Measurements from ENCODE around the gene ATP11B. TPM values are rescaled to one million over a fixed set of nuclear protein-coding genes. Genes with fewer than 3 reads are reported as not detected.

Gene ATP11B
- polyA plus RNA-seq, 4 donors: 7.0 to 41.3 (median 13.4) TPM

GRCh38 chr3:182768413-182768812 lies 24.9 kb upstream of the ATP11B start:
- H3K27me3 ChIP-seq (ENCODE audit: control insufficient read depth in 3 of 3, insufficient read depth in 3 of 3, low read length in 3 of 3): no peaks in the 10 kb centered on the region
- H3K36me3 ChIP-seq (ENCODE audit: control insufficient read depth in 3 of 3, insufficient read depth in 2 of 3, low read depth in 1 of 3, low read length in 3 of 3): no peaks in the 10 kb centered on the region
- H3K9me3 ChIP-seq (ENCODE audit: control insufficient read depth in 2 of 2, insufficient read depth in 1 of 2, low read depth in 1 of 2, low read length in 1 of 2): no peaks in the 10 kb centered on the region
- H3K4me3 ChIP-seq (ENCODE audit: low read depth in 1 of 3, low read length in 3 of 3): no peak overlapping the region
- 78 to 86% (median 82%) methylated on average over 1 of the region's 1 CpG for WGBS, 3 donors
- FAIRE-seq: no peak
- H3K27ac ChIP-seq (ENCODE audit: low read depth in 1 of 3, low read length in 2 of 3): no peak overlapping the region
- DNase-seq: no peak
- no peaks in the 10 kb centered on the region for H3K4me1 ChIP-seq (ENCODE audit: control insufficient read depth in 3 of 3, insufficient read depth in 2 of 3, low read depth in 1 of 3, low read length in 2 of 3)

- WGBS, 3 donors: 65 to 73% (median 66%) methylated on average over 2 of the region's 2 CpGs
- Histone ChIP-seq H3K4me1 (ENCODE audit: control insufficient read depth in 3 of 3, insufficient read depth in 2 of 3, low read depth in 1 of 3, low read length in 2 of 3) (no peaks in the 10 kb centered on the region), H3K9me3 (ENCODE audit: control insufficient read depth in 2 of 2, insufficient read depth in 1 of 2, low read depth in 1 of 2, low read length in 1 of 2) (no peaks in the 10 kb centered on the region), H3K36me3 (ENCODE audit: control insufficient read depth in 3 of 3, insufficient read depth in 2 of 3, low read depth in 1 of 3, low read length in 3 of 3) (no peaks in the 10 kb centered on the region), H3K27ac (ENCODE audit: low read depth in 1 of 3, low read length in 2 of 3) (no peak overlapping the region), H3K4me3 (ENCODE audit: low read depth in 1 of 3, low read length in 3 of 3) (no peak overlapping the region), H3K27me3 (ENCODE audit: control insufficient read depth in 3 of 3, insufficient read depth in 3 of 3, low read length in 3 of 3) (no peaks in the 10 kb centered on the region)
- no peak for DNase-seq
- FAIRE-seq: no peak
Measured at GRCh38 chr3:182769673-182770072, 23.6 kb upstream of the ATP11B start.

GRCh38 chr3:182782149-182782548 lies 11.2 kb upstream of the ATP11B start:
- peaks cover 0 to 3% (median 0%) of the 10 kb centered on the region in 3 donors for H3K27me3 ChIP-seq (ENCODE audit: control insufficient read depth in 3 of 3, insufficient read depth in 3 of 3, low read length in 3 of 3)
- no peak for FAIRE-seq
- H3K36me3 ChIP-seq (ENCODE audit: control insufficient read depth in 3 of 3, insufficient read depth in 2 of 3, low read depth in 1 of 3, low read length in 3 of 3): no peaks in the 10 kb centered on the region
- no peak overlapping the region for H3K4me3 ChIP-seq (ENCODE audit: low read depth in 1 of 3, low read length in 3 of 3)
- H3K4me1 ChIP-seq (ENCODE audit: control insufficient read depth in 3 of 3, insufficient read depth in 2 of 3, low read depth in 1 of 3, low read length in 2 of 3): no peaks in the 10 kb centered on the region
- DNase-seq: no peak
- WGBS, 3 donors: 69 to 82% (median 71%) methylated on average over 1 of the region's 1 CpG
- no peak overlapping the region for H3K27ac ChIP-seq (ENCODE audit: low read depth in 1 of 3, low read length in 2 of 3)
- peaks cover 0 to 5% of the 10 kb centered on the region in 2 donors for H3K9me3 ChIP-seq (ENCODE audit: control insufficient read depth in 2 of 2, insufficient read depth in 1 of 2, low read depth in 1 of 2, low read length in 1 of 2)

- DNase-seq (no peak), FAIRE-seq (no peak)
- Histone ChIP-seq H3K4me1 (ENCODE audit: control insufficient read depth in 3 of 3, insufficient read depth in 2 of 3, low read depth in 1 of 3, low read length in 2 of 3) (no peaks in the 10 kb centered on the region), H3K27me3 (ENCODE audit: control insufficient read depth in 3 of 3, insufficient read depth in 3 of 3, low read length in 3 of 3) (peaks cover 0 to 3% (median 0%) of the 10 kb centered on the region in 3 donors), H3K4me3 (ENCODE audit: low read depth in 1 of 3, low read length in 3 of 3) (no peak overlapping the region), H3K36me3 (ENCODE audit: control insufficient read depth in 3 of 3, insufficient read depth in 2 of 3, low read depth in 1 of 3, low read length in 3 of 3) (no peaks in the 10 kb centered on the region), H3K9me3 (ENCODE audit: control insufficient read depth in 2 of 2, insufficient read depth in 1 of 2, low read depth in 1 of 2, low read length in 1 of 2) (no peaks in the 10 kb centered on the region), H3K27ac (ENCODE audit: low read depth in 1 of 3, low read length in 2 of 3) (no peak overlapping the region)
- WGBS, 3 donors: 91 to 94% (median 93%) methylated on average over 1 of the region's 1 CpG
Measured at GRCh38 chr3:182783106-182783505, 10.2 kb upstream of the ATP11B start.

GRCh38 chr3:182784542-182784941 lies 8.8 kb upstream of the ATP11B start:
- 35 to 43% (median 42%) methylated on average over 1 of the region's 1 CpG for WGBS, 3 donors
- Histone ChIP-seq H3K36me3 (ENCODE audit: control insufficient read depth in 3 of 3, insufficient read depth in 2 of 3, low read depth in 1 of 3, low read length in 3 of 3) (no peaks in the 10 kb centered on the region), H3K9me3 (ENCODE audit: control insufficient read depth in 2 of 2, insufficient read depth in 1 of 2, low read depth in 1 of 2, low read length in 1 of 2) (no peaks in the 10 kb centered on the region), H3K27me3 (ENCODE audit: control insufficient read depth in 3 of 3, insufficient read depth in 3 of 3, low read length in 3 of 3) (peaks cover 0 to 3% (median 0%) of the 10 kb centered on the region in 3 donors), H3K4me3 (ENCODE audit: low read depth in 1 of 3, low read length in 3 of 3) (no peak overlapping the region), H3K4me1 (ENCODE audit: control insufficient read depth in 3 of 3, insufficient read depth in 2 of 3, low read depth in 1 of 3, low read length in 2 of 3) (no peaks in the 10 kb centered on the region), H3K27ac (ENCODE audit: low read depth in 1 of 3, low read length in 2 of 3) (no peak overlapping the region)
- DNase-seq (no peak), FAIRE-seq (no peak)

- FAIRE-seq: no peak
- 86 to 89% (median 86%) methylated on average over 3 of the region's 3 CpGs for WGBS, 3 donors
- H3K4me1 ChIP-seq (ENCODE audit: control insufficient read depth in 3 of 3, insufficient read depth in 2 of 3, low read depth in 1 of 3, low read length in 2 of 3): no peaks in the 10 kb centered on the region
- no peaks in the 10 kb centered on the region for H3K36me3 ChIP-seq (ENCODE audit: control insufficient read depth in 3 of 3, insufficient read depth in 2 of 3, low read depth in 1 of 3, low read length in 3 of 3)
- no peaks in the 10 kb centered on the region for H3K9me3 ChIP-seq (ENCODE audit: control insufficient read depth in 2 of 2, insufficient read depth in 1 of 2, low read depth in 1 of 2, low read length in 1 of 2)
- DNase-seq: no peak
- no peak overlapping the region for H3K27ac ChIP-seq (ENCODE audit: low read depth in 1 of 3, low read length in 2 of 3)
- peaks cover 0 to 3% (median 0%) of the 10 kb centered on the region in 3 donors for H3K27me3 ChIP-seq (ENCODE audit: control insufficient read depth in 3 of 3, insufficient read depth in 3 of 3, low read length in 3 of 3)
- H3K4me3 ChIP-seq (ENCODE audit: low read depth in 1 of 3, low read length in 3 of 3): no peak overlapping the region
Measured at GRCh38 chr3:182785142-182785541, 8.2 kb upstream of the ATP11B start.

- H3K4me1 ChIP-seq (ENCODE audit: control insufficient read depth in 3 of 3, insufficient read depth in 2 of 3, low read depth in 1 of 3, low read length in 2 of 3): no peaks in the 10 kb centered on the region
- H3K36me3 ChIP-seq (ENCODE audit: control insufficient read depth in 3 of 3, insufficient read depth in 2 of 3, low read depth in 1 of 3, low read length in 3 of 3): no peaks in the 10 kb centered on the region
- H3K27me3 ChIP-seq (ENCODE audit: control insufficient read depth in 3 of 3, insufficient read depth in 3 of 3, low read length in 3 of 3): peaks cover 0 to 3% (median 0%) of the 10 kb centered on the region in 3 donors
- H3K27ac ChIP-seq (ENCODE audit: low read depth in 1 of 3, low read length in 2 of 3): no peak overlapping the region
- no peak overlapping the region for H3K4me3 ChIP-seq (ENCODE audit: low read depth in 1 of 3, low read length in 3 of 3)
- no peaks in the 10 kb centered on the region for H3K9me3 ChIP-seq (ENCODE audit: control insufficient read depth in 2 of 2, insufficient read depth in 1 of 2, low read depth in 1 of 2, low read length in 1 of 2)
- FAIRE-seq (no peak), DNase-seq (no peak)
Measured at GRCh38 chr3:182785756-182786155, 7.5 kb upstream of the ATP11B start.

- H3K27me3 ChIP-seq (ENCODE audit: control insufficient read depth in 3 of 3, insufficient read depth in 3 of 3, low read length in 3 of 3): peaks cover 0 to 3% (median 0%) of the 10 kb centered on the region in 3 donors
- 87 to 92% (median 89%) methylated on average over 5 of the region's 5 CpGs for WGBS, 3 donors
- no peak for DNase-seq
- H3K4me1 ChIP-seq (ENCODE audit: control insufficient read depth in 3 of 3, insufficient read depth in 2 of 3, low read depth in 1 of 3, low read length in 2 of 3): no peaks in the 10 kb centered on the region
- no peak overlapping the region for H3K27ac ChIP-seq (ENCODE audit: low read depth in 1 of 3, low read length in 2 of 3)
- H3K36me3 ChIP-seq (ENCODE audit: control insufficient read depth in 3 of 3, insufficient read depth in 2 of 3, low read depth in 1 of 3, low read length in 3 of 3): no peaks in the 10 kb centered on the region
- no peak for FAIRE-seq
- no peaks in the 10 kb centered on the region for H3K9me3 ChIP-seq (ENCODE audit: control insufficient read depth in 2 of 2, insufficient read depth in 1 of 2, low read depth in 1 of 2, low read length in 1 of 2)
- no peak overlapping the region for H3K4me3 ChIP-seq (ENCODE audit: low read depth in 1 of 3, low read length in 3 of 3)
Measured at GRCh38 chr3:182786564-182787196, 6.6 kb upstream of the ATP11B start.

Data from small intestine (tissue), 7 donors.